ENCODE data around the gene ZNF793.

ZNF793 gene

GRCh38 chr19:37511821-37512220 is 5.1 kb downstream of the ZNF793 start:
- no peaks in the 10 kb centered on the region for H3K79me2 ChIP-seq (ENCODE audit: insufficient read depth, low read length)
- no peak overlapping the region for H3K9ac ChIP-seq (ENCODE audit: low read length)
- no peaks in the 10 kb centered on the region for H3K9me2 ChIP-seq (ENCODE audit: low read depth, low read length)
- H3K4me3 ChIP-seq (ENCODE audit: low read depth, low read length, poor library complexity, severe bottlenecking): no peak overlapping the region
- H3K4me2 ChIP-seq (ENCODE audit: low read length): no peak overlapping the region
- no peak for TF ChIP-seq CTCF (IDR thresholded peaks at IDR 0.05; ENCODE audit: low read length)
- no peak for TF ChIP-seq EZH2 (IDR thresholded peaks at IDR 0.05; ENCODE audit: borderline replicate concordance, low read length)
- no peak overlapping the region for H2AFZ ChIP-seq (ENCODE audit: low read length)
- no peak overlapping the region for H3K27ac ChIP-seq (ENCODE audit: low read depth, low read length, poor library complexity, severe bottlenecking)
- peaks cover 8% of the 10 kb centered on the region for H3K9me3 ChIP-seq (ENCODE audit: low read length)
- H3K36me3 ChIP-seq (ENCODE audit: insufficient read depth, low read length): peaks cover 61% of the 10 kb centered on the region
- H3K27me3 ChIP-seq (ENCODE audit: insufficient read depth, low read length): no peaks in the 10 kb centered on the region
- peaks cover 8% of the 10 kb centered on the region for H3K4me1 ChIP-seq (ENCODE audit: insufficient read depth, low read length, severe bottlenecking)
- H4K20me1 ChIP-seq (ENCODE audit: insufficient read depth, low read length): no peaks in the 10 kb centered on the region
- H3F3A ChIP-seq (ENCODE audit: insufficient read depth, low read length): no peaks in the 10 kb centered on the region

GRCh38 chr19:37513397-37513796 is 6.7 kb downstream of the ZNF793 start:
- Histone ChIP-seq H3K4me2 (ENCODE audit: low read length) (no peak overlapping the region), H3K79me2 (ENCODE audit: insufficient read depth, low read length) (no peaks in the 10 kb centered on the region), H4K20me1 (ENCODE audit: insufficient read depth, low read length) (no peaks in the 10 kb centered on the region), H2AFZ (ENCODE audit: low read length) (no peak overlapping the region), H3K27me3 (ENCODE audit: insufficient read depth, low read length) (no peaks in the 10 kb centered on the region), H3K9ac (ENCODE audit: low read length) (no peak overlapping the region), H3K9me2 (ENCODE audit: low read depth, low read length) (no peaks in the 10 kb centered on the region), H3K27ac (ENCODE audit: low read depth, low read length, poor library complexity, severe bottlenecking) (no peak overlapping the region), H3K4me3 (ENCODE audit: low read depth, low read length, poor library complexity, severe bottlenecking) (no peak overlapping the region), H3K36me3 (ENCODE audit: insufficient read depth, low read length) (peaks cover 56% of the 10 kb centered on the region), H3K9me3 (ENCODE audit: low read length) (peaks cover 8% of the 10 kb centered on the region), H3F3A (ENCODE audit: insufficient read depth, low read length) (no peaks in the 10 kb centered on the region), H3K4me1 (ENCODE audit: insufficient read depth, low read length, severe bottlenecking) (no peaks in the 10 kb centered on the region)
- TF ChIP-seq EZH2 (IDR thresholded peaks at IDR 0.05; ENCODE audit: borderline replicate concordance, low read length) (no peak), CTCF (IDR thresholded peaks at IDR 0.05; ENCODE audit: low read length) (no peak)

GRCh38 chr19:37519890-37520289 is 13.2 kb downstream of the ZNF793 start:
- H3K9me3 ChIP-seq (ENCODE audit: low read length): no peaks in the 10 kb centered on the region

More at GRCh38 chr19:37519890-37520289, 13.2 kb downstream of the ZNF793 start:
- H4K20me1 ChIP-seq (ENCODE audit: insufficient read depth, low read length): no peaks in the 10 kb centered on the region
- H3K4me2 ChIP-seq (ENCODE audit: low read length): no peak overlapping the region
- no peak overlapping the region for H3K27ac ChIP-seq (ENCODE audit: low read depth, low read length, poor library complexity, severe bottlenecking)
- no peak overlapping the region for H2AFZ ChIP-seq (ENCODE audit: low read length)
- H3K36me3 ChIP-seq (ENCODE audit: insufficient read depth, low read length): peaks cover 24% of the 10 kb centered on the region
- H3K9me2 ChIP-seq (ENCODE audit: low read depth, low read length): no peaks in the 10 kb centered on the region
- TF ChIP-seq CTCF (IDR thresholded peaks at IDR 0.05; ENCODE audit: low read length) (no peak), EZH2 (IDR thresholded peaks at IDR 0.05; ENCODE audit: borderline replicate concordance, low read length) (no peak)
- H3K9ac ChIP-seq (ENCODE audit: low read length): no peak overlapping the region
- H3K79me2 ChIP-seq (ENCODE audit: insufficient read depth, low read length): no peaks in the 10 kb centered on the region
- H3K4me3 ChIP-seq (ENCODE audit: low read depth, low read length, poor library complexity, severe bottlenecking): no peak overlapping the region
- no peaks in the 10 kb centered on the region for H3F3A ChIP-seq (ENCODE audit: insufficient read depth, low read length)
- no peaks in the 10 kb centered on the region for H3K4me1 ChIP-seq (ENCODE audit: insufficient read depth, low read length, severe bottlenecking)
- no peaks in the 10 kb centered on the region for H3K27me3 ChIP-seq (ENCODE audit: insufficient read depth, low read length)

All from OCI-LY1 (cell line).